Right lobe of liver (tissue), 6 donors: ENCODE data around the gene HSPA1A. TPM values are rescaled to one million over a fixed set of nuclear protein-coding genes. Genes with fewer than 3 reads are reported as not detected.
"Not testable (repeated sequence)": the region's sequence is repeated elsewhere in the genome, so short reads cannot be mapped to it uniquely, and the experiment has no call there.

Source experiments
- ATAC-seq, 4 donors: fragments of 200-7000 bp; cut with Tn5 transposase; one replicate each; pipeline ENCODE4 v1.9.1; 2020; ENCODE audit warnings: mild to moderate bottlenecking in 4 of 4, moderate library complexity in 4 of 4
- DNase-seq, 3 donors: peaks; one replicate each; pipeline ENCODE4 v3.0.0-alpha.2; 2020
- H3K27ac ChIP-seq, 3 donors: fragments of 200-600 bp; one replicate each; pipeline ENCODE4 v1.8.0; 2022
- H3K27me3 ChIP-seq, 2 donors: fragments of 200-600 bp; one replicate each; pipeline ENCODE4 v1.8.0; 2022
- H3K36me3 ChIP-seq, 4 donors: fragments of 200-600 bp; sonication (generic) in 1 of 4; one replicate each; pipeline versions ENCODE4 v1.5.1 to v1.8.0; 2017 to 2022; ENCODE audit warnings: control low read depth in 1 of 4
- H3K4me1 ChIP-seq, 4 donors: fragments of 200-600 bp; sonication (generic) in 1 of 4; one replicate each; pipeline versions ENCODE4 v1.5.1 to v1.8.0; 2017 to 2022; ENCODE audit warnings: control low read depth in 1 of 4
- H3K4me3 ChIP-seq, 3 donors: fragments of 200-600 bp; one replicate each; pipeline ENCODE4 v1.8.0; 2022
- H3K9me3 ChIP-seq, 4 donors: fragments of 200-600 bp; sonication (generic) in 1 of 4; one replicate each; pipeline versions ENCODE4 v1.5.1 to v1.8.0; 2017 to 2022; ENCODE audit warnings: control low read depth in 1 of 4
- POLR2A ChIP-seq: fragments of 450-650 bp; IDR thresholded peaks from one replicate; pipeline ENCODE4 v1.6.1; 2017; ENCODE audit warnings: antibody characterized with exemption, mild to moderate bottlenecking
- WGBS: methylation state at CpG from one replicate; pipeline ENCODE4 v1.1.6; 2018; ENCODE audit warnings: low coverage, low lambda C conversion rate; ENCODE audit not compliant: insufficient coverage; ENCODE audit errors: missing lambda C conversion rate; 5-methylcytosine and 5-hydroxymethylcytosine counted together
- intact Hi-C, 2 donors: fragments of 100-400 bp; cut with DNase I; formaldehyde crosslinking; loops; one replicate each; pipeline versions ENCODE4 v1.11.2 to v1.14.1; 2022
- total RNA-seq, 6 experiments: library from RNA; depleted of rRNA in 2 of 6; stranded (reverse); fragments of >200 nt in 2 of 6; fragmentation: NEBNext Ultra II Directional in 3 of 6; extraction: Animal tissue kit (Norgen Biotek cat#: 25700) in 3 of 6; gene quantifications; one replicate each; pipeline versions ENCODE4 v1.1.0 to v1.2.4, GENCODE V29; 2016 to 2023
- TF ChIP-seq, protein P1 (sequence below), 4 donors: fragments of 200-600 bp in 3 of 4; fragments of 450-650 bp in 1 of 4; IDR thresholded peaks; one replicate each; pipeline versions ENCODE4 v1.5.1 to v1.8.0; 2016 to 2022; ENCODE audit warnings: antibody characterized with exemption in 4 of 4, mild to moderate bottlenecking in 2 of 4
- donor health status: DM: no; HTN: yes; CAD: no.
- donor health status: DM: no; HTN: no; CAD: no.
- donor health status: DM: no; HTN: no; CAD: no.
- donor health status: DM: no; HTN: yes; CAD: no.
- donor health status: DM: no; HTN: yes; CAD: no.

The HSPA1A gene
- total RNA-seq, 6 experiments from 2014 or later: 73.2 to 442 (median 80.2) TPM

- peak overlapping the region; percentile 68 to 100 (median 79) for H3K27ac ChIP-seq
- H3K27me3 ChIP-seq, H3K9me3 ChIP-seq, H3K36me3 ChIP-seq, intact Hi-C loops: not testable (repeated sequence)
- peaks cover 0 to 40% (median 17%) of the 10 kb centered on the region in 4 donors for H3K4me1 ChIP-seq
- TF ChIP-seq, protein P1, sequence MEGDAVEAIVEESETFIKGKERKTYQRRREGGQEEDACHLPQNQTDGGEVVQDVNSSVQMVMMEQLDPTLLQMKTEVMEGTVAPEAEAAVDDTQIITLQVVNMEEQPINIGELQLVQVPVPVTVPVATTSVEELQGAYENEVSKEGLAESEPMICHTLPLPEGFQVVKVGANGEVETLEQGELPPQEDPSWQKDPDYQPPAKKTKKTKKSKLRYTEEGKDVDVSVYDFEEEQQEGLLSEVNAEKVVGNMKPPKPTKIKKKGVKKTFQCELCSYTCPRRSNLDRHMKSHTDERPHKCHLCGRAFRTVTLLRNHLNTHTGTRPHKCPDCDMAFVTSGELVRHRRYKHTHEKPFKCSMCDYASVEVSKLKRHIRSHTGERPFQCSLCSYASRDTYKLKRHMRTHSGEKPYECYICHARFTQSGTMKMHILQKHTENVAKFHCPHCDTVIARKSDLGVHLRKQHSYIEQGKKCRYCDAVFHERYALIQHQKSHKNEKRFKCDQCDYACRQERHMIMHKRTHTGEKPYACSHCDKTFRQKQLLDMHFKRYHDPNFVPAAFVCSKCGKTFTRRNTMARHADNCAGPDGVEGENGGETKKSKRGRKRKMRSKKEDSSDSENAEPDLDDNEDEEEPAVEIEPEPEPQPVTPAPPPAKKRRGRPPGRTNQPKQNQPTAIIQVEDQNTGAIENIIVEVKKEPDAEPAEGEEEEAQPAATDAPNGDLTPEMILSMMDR (IDR thresholded peaks at IDR 0.05): peak in 2 of 4 donors; percentile 5 to 8
- ATAC-seq (peak in 3 of 4 donors; percentile 3 to 11 (median 6)), DNase-seq (peak in 2 of 3 donors; percentile 71 to 81)
- 0% methylated on average over 7 of the region's 37 CpGs for WGBS
- H3K4me3 ChIP-seq: peak overlapping the region; percentile 35 to 59 (median 52)
These were observed 2.0 kb downstream of the HSPA1A start for GRCh38 chr6:31817133-31817928.

- intact Hi-C loops, H3K36me3 ChIP-seq, H3K9me3 ChIP-seq, H3K27me3 ChIP-seq, DNase-seq: not testable (repeated sequence)
- Histone ChIP-seq H3K27ac (peak overlapping the region; percentile 68 to 100 (median 79)), H3K4me1 (peaks cover 0 to 43% (median 19%) of the 10 kb centered on the region in 4 donors), H3K4me3 (peak overlapping the region; percentile 35 to 59 (median 52))
- peak in 2 of 4 donors; percentile 0 for ATAC-seq
- WGBS: 9% methylated on average over 5 of the region's 8 CpGs
These were observed 2.7 kb downstream of the HSPA1A start for GRCh38 chr6:31817929-31818511.

GRCh38 chr6:31819871-31820299, 4.5 kb downstream of the HSPA1A start:
- no peaks in the 10 kb centered on the region for H3K36me3 ChIP-seq
- H3K4me3 ChIP-seq: no peak overlapping the region
- TF ChIP-seq POLR2A: no peak
- TF ChIP-seq, protein P1 (IDR thresholded peaks at IDR 0.05): no peak
- H3K9me3 ChIP-seq: no peaks in the 10 kb centered on the region
- peak overlapping the region in 2 of 3 donors; percentile 79 to 100 for H3K27ac ChIP-seq
- H3K27me3 ChIP-seq: no peaks in the 10 kb centered on the region
- intact Hi-C loops: no loop called here
- no peak for ATAC-seq
- H3K4me1 ChIP-seq: peaks cover 0 to 36% (median 14%) of the 10 kb centered on the region in 4 donors
- DNase-seq: no peak

DNA sequence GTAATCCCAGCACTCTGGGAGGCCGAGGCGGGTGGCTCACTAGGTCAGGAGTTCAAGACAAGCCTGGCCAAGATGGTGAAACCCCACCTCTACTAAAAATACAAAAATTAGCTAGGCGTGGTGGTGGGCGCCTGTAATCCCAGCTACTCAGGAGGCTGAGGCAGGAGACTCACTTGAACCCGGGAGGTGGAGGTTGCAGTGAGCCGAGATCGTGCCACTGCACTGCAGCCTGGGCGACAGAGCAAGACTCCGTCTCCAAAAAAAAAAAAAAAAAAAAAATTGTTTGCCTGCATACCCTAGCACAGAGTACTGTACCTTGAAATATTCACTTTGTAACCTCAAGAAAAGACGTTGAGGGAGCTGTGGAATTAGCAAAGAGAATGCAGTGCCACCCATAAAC, 5.1 kb downstream of the HSPA1A start:
- H3K27me3 ChIP-seq, ATAC-seq, H3K9me3 ChIP-seq, intact Hi-C loops, H3K36me3 ChIP-seq, H3K4me3 ChIP-seq, DNase-seq: not testable (repeated sequence)
- peak overlapping the region in 2 of 3 donors; percentile 99 to 100 for H3K27ac ChIP-seq
- peaks cover 0 to 36% (median 14%) of the 10 kb centered on the region in 4 donors for H3K4me1 ChIP-seq
- WGBS: 81% methylated on average over 5 of the region's 10 CpGs

GRCh38 chr6:31821301-31822035, 6.1 kb downstream of the HSPA1A start:
- H3K27ac ChIP-seq: peak overlapping the region; percentile 97 to 100 (median 99)
- intact Hi-C loops: no loop called here
- DNase-seq (peak; percentile 74 to 79 (median 76)), ATAC-seq (peak in 3 of 4 donors; percentile 11 to 49 (median 33))
- no peaks in the 10 kb centered on the region for H3K9me3 ChIP-seq
- H3K36me3 ChIP-seq: no peaks in the 10 kb centered on the region
- H3K27me3 ChIP-seq: no peaks in the 10 kb centered on the region
- TF ChIP-seq, protein P1 (IDR thresholded peaks at IDR 0.05): no peak
- no peak for TF ChIP-seq POLR2A
- H3K4me1 ChIP-seq: peaks cover 0 to 44% (median 15%) of the 10 kb centered on the region in 4 donors
- 9% methylated on average over 33 of the region's 39 CpGs for WGBS
- peak overlapping the region; percentile 33 to 59 (median 53) for H3K4me3 ChIP-seq
